ENCODE measurements around the gene HPSE2.

HPSE2 gene

DNA sequence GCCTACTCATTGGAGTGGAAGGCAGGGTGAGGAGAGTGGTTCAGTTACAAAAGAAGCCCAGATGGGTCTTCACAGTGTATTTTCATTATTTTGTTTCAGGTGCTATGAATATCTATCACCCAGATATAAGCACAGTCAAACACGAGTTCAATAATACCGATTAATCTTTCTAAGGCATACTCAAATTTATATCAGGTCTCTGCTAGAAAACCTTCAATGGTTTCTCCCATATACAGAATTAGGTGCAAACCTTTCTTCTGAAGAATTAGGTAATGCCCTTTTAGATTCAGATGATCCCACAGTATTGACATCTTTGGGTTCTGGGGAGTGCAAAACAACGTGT is 774.2 kb downstream of the HPSE2 start:
- in situ Hi-C loops (cut with HindIII; ENCODE audit: low pct_ligation_motif_present, low sequenced_read_pairs), result no loop called here
- H3K36me3 ChIP-seq (replicated peaks), result no peaks in the 10 kb centered on the region
- TF ChIP-seq, protein P1, sequence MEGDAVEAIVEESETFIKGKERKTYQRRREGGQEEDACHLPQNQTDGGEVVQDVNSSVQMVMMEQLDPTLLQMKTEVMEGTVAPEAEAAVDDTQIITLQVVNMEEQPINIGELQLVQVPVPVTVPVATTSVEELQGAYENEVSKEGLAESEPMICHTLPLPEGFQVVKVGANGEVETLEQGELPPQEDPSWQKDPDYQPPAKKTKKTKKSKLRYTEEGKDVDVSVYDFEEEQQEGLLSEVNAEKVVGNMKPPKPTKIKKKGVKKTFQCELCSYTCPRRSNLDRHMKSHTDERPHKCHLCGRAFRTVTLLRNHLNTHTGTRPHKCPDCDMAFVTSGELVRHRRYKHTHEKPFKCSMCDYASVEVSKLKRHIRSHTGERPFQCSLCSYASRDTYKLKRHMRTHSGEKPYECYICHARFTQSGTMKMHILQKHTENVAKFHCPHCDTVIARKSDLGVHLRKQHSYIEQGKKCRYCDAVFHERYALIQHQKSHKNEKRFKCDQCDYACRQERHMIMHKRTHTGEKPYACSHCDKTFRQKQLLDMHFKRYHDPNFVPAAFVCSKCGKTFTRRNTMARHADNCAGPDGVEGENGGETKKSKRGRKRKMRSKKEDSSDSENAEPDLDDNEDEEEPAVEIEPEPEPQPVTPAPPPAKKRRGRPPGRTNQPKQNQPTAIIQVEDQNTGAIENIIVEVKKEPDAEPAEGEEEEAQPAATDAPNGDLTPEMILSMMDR (IDR thresholded peaks at IDR 0.05; ENCODE audit: low read depth, low read length, missing control alignments), result no peak
- H3K27me3 ChIP-seq (replicated peaks), result no peaks in the 10 kb centered on the region
- DNase-seq, result no peak
- H3K27ac ChIP-seq, result peak overlapping the region; percentile 76
- no peak overlapping the region for H3K4me3 ChIP-seq (ENCODE audit: low read depth, low read length)

DNA sequence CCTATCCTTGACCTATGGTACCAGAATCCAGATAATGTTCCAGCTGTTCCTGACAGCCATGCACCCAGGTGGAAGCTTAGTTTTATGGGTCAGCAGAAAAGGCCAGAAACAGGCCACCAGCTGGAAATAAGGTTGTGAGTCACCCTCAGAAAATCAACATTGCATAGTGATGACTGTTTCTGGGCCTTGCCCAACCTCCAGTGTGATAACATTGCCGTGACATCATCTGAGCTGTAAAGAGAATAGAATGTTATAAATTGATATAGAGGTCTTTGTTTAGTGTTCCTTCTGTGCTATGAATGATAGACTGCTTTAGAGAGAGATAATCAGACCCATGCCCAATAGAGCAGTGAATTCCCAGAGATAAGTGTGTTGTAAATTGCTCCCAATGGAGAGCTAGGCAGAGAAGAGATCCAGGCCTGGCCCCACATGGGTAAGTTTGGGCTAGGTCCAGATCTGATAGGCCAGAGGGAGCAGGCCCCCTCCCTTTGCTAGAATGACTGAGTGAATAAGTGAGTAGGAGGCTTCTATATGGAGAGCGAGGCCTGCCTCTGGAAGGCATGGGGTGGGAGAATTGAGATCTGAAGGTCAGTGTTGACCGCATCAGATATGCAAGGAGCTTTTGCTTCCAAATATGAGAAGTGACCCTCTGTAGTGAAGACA is 774.7 kb downstream of the HPSE2 start:
- peak; percentile 93 for DNase-seq
- Histone ChIP-seq H3K27ac (peak overlapping the region; percentile 76), H3K4me3 (ENCODE audit: low read depth, low read length) (no peak overlapping the region), H3K27me3 (replicated peaks) (no peaks in the 10 kb centered on the region), H3K36me3 (replicated peaks) (no peaks in the 10 kb centered on the region)
- TF ChIP-seq, protein P1 (IDR thresholded peaks at IDR 0.05; ENCODE audit: low read depth, low read length, missing control alignments), result no peak
- in situ Hi-C loops (cut with HindIII; ENCODE audit: low pct_ligation_motif_present, low sequenced_read_pairs), result no loop called here

DNA sequence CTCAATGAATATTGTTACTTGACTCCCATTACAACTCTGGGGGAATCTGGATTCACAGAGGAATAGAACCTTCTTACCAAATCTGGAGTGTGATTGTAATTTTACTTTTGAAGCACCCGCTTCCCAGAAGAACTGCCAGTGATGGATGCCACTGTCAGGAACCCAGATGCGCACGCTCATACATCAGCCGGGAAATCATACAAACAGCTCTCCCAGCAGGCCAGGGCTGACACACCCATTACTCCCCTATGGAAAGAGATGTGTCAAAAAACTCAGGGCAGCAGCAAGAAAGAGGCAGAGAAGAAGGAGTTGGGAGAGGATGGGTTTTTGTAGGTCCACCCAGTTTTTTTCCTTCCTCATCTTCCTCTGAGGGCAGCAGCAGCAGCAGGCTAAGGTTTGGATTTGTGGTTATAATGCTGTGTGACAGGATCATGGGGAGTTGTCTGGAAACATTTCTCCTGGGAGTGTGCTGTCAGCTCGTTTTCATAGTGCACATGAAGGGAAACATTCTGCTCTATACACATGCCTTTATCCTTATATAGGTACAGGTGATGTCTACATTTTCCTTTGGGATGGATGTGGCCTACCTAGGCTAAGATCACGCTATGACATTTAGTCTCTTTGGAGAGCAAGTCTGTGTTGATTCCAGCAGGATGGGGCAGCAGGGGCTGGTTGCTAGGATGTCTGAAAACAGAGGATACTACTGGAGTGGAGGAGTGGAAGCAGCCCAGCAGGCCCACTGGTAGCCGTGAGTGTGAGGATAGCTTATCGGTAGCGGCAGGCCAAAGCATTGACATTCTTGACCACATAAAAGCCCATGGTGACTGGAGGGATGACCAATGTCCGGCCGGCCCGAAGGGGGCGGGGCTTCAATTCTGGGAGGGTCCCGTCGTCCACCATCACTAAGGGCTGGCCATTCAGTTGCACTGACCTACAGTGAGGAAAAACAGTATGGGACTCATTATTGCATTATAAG is 776.6 kb downstream of the HPSE2 start:
- H3K27ac ChIP-seq, result no peak overlapping the region
- H3K4me3 ChIP-seq (ENCODE audit: low read depth, low read length), result no peak overlapping the region
- in situ Hi-C loops (cut with HindIII; ENCODE audit: low pct_ligation_motif_present, low sequenced_read_pairs), result no loop called here
- H3K36me3 ChIP-seq (replicated peaks), result no peaks in the 10 kb centered on the region
- TF ChIP-seq, protein P1 (IDR thresholded peaks at IDR 0.05; ENCODE audit: low read depth, low read length, missing control alignments), result no peak
- DNase-seq, result no peak
- H3K27me3 ChIP-seq (replicated peaks), result no peaks in the 10 kb centered on the region

DNA sequence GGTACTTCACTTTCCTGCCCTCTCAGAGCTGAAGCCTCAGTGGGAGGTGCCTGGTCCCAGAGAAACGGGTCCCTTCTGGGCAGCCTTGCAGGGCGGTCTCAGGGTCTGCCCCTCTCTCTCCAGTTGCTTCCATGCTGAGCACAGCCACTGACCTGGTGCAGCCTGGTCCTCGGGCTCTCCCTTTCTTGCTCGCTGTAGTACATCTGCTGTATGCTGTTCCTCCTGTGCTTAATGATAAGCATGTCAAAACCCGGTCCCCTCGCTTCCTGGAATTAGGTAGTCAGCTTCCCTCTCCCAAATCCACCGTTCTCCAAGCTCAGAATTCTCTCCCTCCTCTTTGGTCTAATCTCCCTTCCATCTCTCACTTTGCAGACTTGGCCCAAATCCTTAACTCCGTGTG is 777.9 kb downstream of the HPSE2 start:
- DNase-seq, result no peak
- no peaks in the 10 kb centered on the region for H3K27me3 ChIP-seq (replicated peaks)
- TF ChIP-seq, protein P1 (IDR thresholded peaks at IDR 0.05; ENCODE audit: low read depth, low read length, missing control alignments), result no peak
- H3K36me3 ChIP-seq (replicated peaks), result no peaks in the 10 kb centered on the region
- in situ Hi-C loops (cut with HindIII; ENCODE audit: low pct_ligation_motif_present, low sequenced_read_pairs), result no loop called here
- no peak overlapping the region for H3K27ac ChIP-seq
- H3K4me3 ChIP-seq (ENCODE audit: low read depth, low read length), result no peak overlapping the region

DNA sequence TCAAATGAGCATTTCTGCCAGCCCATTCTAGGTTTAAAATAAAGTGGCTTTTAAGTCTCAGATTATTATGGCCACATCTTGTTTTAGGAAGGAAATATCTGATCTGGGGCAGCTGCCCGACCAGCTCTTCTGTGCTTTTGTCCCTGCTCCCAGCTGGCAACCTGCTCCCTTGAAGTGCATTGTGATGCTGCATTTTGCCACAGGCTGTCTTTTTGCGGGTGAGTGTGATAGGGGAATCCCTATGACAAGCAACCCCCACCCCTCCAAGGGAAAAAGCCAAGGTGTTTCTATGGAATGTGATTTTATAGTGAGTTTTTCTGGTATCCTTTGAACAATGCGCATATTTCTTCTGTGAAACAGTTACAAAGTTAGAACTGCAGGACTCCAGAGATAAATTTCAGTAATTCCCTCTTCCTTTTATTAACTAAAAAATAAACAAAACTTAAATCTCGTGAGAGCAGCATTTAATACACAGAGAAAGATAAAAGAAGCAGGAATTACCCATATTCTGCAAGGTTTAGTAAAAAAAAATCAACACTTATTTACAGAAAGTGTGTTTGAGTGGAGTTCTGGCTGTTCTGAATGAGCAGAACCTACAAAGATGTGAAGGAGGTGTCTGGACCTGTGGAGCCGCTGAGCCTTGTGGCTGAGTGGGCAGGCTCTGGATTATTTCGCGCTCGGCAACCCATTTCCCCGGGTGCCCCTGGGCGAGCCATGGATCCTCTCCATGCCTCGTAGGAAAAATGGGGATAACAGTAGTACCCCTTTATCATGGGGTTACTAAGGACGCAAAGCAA is 778.8 kb downstream of the HPSE2 start:
- Histone ChIP-seq H3K4me3 (ENCODE audit: low read depth, low read length) (no peak overlapping the region), H3K27me3 (replicated peaks) (no peaks in the 10 kb centered on the region), H3K36me3 (replicated peaks) (no peaks in the 10 kb centered on the region), H3K27ac (no peak overlapping the region)
- no peak for DNase-seq
- TF ChIP-seq, protein P1 (IDR thresholded peaks at IDR 0.05; ENCODE audit: low read depth, low read length, missing control alignments), result no peak
- in situ Hi-C loops (cut with HindIII; ENCODE audit: low pct_ligation_motif_present, low sequenced_read_pairs), result no loop called here
